ENCODE results near the gene KIF26A.

Gene KIF26A

GRCh38 chr14:104099096-104100041 is 39.0 kb upstream of the KIF26A start:
- no peak for TF ChIP-seq CTCF (IDR thresholded peaks at IDR 0.05; ENCODE audit: borderline replicate concordance, insufficient read depth, low read depth, low read length)
- no peak overlapping the region for H3K4me3 ChIP-seq (ENCODE audit: low read depth, low read length)

GRCh38 chr14:104100171-104101085 is 38.0 kb upstream of the KIF26A start:
- H3K4me3 ChIP-seq (ENCODE audit: low read depth, low read length), result no peak overlapping the region
- no peak for TF ChIP-seq CTCF (IDR thresholded peaks at IDR 0.05; ENCODE audit: borderline replicate concordance, insufficient read depth, low read depth, low read length)

GRCh38 chr14:104101086-104101621 is 37.2 kb upstream of the KIF26A start:
- no peak for TF ChIP-seq CTCF (IDR thresholded peaks at IDR 0.05; ENCODE audit: borderline replicate concordance, insufficient read depth, low read depth, low read length)
- no peak overlapping the region for H3K4me3 ChIP-seq (ENCODE audit: low read depth, low read length)

GRCh38 chr14:104101651-104102281 is 36.6 kb upstream of the KIF26A start:
- TF ChIP-seq CTCF (IDR thresholded peaks at IDR 0.05; ENCODE audit: borderline replicate concordance, insufficient read depth, low read depth, low read length), result no peak
- H3K4me3 ChIP-seq (ENCODE audit: low read depth, low read length), result no peak overlapping the region

- TF ChIP-seq CTCF (IDR thresholded peaks at IDR 0.05; ENCODE audit: borderline replicate concordance, insufficient read depth, low read depth, low read length), result no peak
- no peak overlapping the region for H3K4me3 ChIP-seq (ENCODE audit: low read depth, low read length)
These were observed 36.0 kb upstream of the KIF26A start for GRCh38 chr14:104102282-104102914.

- H3K4me3 ChIP-seq (ENCODE audit: low read depth, low read length), result no peak overlapping the region
- TF ChIP-seq CTCF (IDR thresholded peaks at IDR 0.05; ENCODE audit: borderline replicate concordance, insufficient read depth, low read depth, low read length), result no peak
These were observed 35.3 kb upstream of the KIF26A start for GRCh38 chr14:104103061-104103445.
